GM19397 (cell line): ENCODE measurements around the gene SUMO3.

Experiments used
- ATAC-seq: cut with Tn5 transposase; IDR thresholded peaks from one replicate; pipeline ENCODE4 v1.9.1; 2021; ENCODE audit warnings: mild to moderate bottlenecking, moderate library complexity; ENCODE audit not compliant: unreplicated experiment

Gene SUMO3

DNA sequence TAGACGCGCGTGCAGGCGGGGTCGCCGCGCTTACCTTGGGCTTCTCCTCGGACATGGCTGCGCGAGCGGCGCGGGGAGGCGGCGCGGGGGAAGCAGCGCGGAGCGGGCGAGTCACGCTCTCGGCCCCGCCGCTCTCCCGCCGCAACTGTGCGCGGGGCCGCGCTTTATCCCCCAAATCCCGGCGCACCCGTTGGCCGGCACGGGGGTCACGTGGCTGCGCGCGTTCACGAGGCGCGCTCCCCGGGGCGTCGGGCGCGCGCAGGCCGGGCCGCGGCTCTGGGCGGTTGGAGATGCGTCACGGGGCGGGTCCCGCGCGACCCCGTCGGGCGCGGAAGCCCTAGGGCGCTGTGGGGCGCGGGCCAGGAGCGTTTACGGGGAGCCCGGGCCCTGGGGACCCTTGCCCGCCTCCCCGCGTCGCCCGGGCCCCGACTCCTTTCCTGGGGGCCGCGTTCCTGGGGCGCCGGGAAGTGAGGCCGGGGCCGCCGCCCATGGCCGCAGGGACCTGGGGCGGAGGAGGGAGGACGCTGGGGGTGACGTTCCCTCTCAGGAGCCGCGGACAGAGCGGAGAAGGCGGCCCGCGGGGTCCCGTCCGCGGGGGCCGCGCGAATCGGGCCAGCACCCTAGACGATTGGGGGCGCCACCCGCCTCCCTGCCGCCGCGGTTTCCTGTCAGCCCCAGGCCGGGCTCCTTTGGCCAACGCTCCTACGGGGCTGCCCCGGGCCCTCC is at the start of gene SUMO3:
Gene SUMO3 (minus strand): TSS at position 149 of the 726 bp plus-strand sequence. CDS start 94 bp downstream, at position 55.
- ATAC-seq = peak; percentile 67

DNA sequence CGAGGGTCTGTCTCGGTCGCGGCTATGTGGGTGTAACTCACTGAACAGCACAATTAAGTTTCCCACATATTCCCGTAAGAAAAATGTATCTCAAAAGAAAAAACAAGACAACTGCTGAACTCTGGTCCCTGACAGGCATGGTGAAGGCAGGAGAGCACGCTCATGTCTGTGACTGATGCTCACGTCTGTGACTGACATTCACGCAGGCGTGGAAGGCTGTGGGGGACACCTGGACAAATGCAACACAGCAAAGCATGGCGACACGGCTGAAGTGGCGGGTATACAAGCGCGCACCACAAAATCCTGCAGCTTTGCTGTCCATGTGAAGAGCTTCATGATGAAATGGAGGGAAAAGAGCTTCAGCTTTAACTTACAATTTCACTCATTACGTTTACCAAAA is 49.6 kb upstream of the SUMO3 start:
- ATAC-seq = no peak

DNA sequence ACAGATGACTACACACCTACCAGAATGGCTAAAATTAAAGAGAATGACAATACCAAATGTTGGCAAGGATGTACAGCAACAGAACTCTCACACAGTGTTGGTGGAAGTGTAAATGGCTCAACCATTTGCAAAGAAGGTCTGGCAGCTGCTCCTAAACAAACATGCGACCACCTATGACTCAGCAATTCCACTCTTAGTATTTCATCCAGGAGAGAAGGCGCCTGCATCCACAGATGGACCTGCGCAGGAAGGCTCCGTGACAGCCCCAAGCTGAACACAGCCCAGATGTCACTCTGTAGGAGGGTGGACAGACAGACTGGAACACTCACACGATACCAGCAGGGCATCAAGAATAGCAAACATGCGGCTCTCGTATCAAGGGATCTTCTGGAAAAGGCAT is 48.9 kb upstream of the SUMO3 start:
- no peak for ATAC-seq

DNA sequence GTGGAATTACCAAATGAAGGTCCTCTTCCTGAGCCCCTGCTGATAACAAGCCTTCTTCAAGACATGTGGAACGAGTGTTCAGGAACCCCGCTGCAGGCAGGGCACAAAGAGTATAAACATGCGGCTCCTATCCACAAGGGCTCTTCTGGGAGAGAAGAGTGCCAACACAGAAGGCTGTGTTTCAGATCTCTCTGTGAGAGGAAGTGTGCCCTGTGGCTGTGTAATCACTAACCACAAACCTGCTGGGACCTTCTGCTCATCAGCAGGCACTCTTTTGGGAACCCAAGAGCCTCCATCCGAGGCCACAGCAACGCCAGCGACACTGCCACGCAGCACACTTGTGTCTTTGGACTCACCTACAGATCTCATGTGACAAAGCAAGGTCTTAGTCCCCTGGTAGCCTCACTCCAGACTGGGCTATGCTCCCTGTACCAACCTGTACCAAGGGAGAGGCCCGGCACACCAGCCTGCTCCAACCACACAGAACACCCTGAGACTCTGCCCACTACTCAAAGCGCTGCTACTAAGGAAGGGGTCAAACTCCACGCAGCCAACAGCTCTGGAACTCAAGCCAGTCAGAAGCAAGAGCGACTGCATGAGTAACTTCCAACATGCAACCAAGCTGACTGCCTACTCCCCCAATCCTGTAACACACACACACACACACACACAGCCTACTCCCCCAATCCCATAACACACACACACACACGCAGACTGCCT is 47.9 kb upstream of the SUMO3 start:
- ATAC-seq = no peak

DNA sequence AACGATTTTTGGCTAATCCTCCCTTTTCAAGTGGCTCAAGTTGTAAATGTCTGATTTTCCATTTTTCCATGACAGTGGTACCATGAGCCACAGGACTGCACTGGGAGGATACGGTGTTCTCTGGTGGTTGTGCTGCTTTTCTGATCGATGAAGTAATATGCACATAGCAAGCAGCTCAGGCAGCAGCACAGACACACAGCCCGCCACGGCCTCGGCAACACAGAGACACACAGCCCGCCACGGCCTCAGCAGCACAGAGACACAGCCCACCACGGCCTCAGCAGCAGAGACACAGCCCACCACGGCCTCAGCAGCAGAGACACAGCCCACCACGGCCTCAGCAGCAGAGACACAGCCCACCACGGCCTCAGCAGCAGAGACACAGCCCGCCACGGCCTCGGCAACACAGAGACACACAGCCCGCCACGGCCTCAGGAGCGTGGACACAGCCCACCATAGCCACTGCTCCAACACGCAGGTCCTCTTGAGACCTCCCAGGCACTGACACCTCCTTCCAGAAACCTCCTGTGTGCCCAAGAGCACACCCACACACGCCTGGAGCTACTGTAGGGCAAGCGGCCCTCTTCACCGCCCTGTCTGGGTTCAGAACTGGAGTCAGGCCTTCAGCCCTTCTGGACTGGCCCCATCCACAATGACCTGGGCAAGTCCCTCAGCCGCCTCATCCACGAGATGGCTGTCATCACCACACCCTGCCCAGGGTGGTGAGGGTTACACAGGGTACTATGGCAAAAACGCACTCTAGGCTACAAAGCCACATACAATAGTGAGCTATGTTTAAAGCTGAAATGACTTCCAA is 45.2 kb upstream of the SUMO3 start:
- no peak for ATAC-seq

DNA sequence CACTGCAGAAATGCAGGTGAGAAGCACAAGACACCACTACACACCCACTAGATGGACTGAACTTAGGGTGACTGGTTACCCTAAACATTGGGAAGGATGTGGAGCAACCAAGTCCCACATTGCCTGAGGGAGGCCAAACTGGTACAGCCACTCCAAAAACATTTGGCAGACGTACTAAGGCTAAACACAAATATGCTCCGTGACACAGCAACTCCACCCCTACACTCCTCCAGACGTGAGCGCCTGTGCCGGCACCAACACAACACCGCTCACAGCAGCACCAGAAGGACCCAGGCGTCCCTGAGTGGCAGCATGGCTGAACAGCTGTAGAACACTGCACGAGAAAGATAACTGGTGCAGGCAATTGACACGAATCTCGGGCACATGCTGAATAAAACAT is 40.9 kb upstream of the SUMO3 start:
- ATAC-seq = no peak

DNA sequence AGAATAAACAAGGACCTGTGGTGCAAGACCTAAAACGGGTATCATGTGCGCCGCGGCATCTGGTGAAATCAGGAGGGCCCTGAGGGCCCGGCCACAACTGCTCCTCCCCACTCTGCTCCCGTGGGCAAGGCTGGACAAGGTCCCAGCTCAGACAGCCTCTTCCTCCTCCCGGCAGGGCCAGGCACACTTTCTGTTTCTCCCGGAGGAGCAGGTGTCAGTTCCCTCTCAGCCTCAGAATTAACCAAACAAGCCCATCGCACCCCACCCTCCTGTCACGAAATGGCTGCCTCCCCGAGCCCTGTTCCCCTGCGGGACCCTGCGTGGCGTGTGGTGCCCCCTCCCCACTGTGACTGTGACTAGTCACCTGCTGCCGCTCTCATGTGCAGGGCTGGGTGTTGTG is 40.4 kb upstream of the SUMO3 start:
- no peak for ATAC-seq

DNA sequence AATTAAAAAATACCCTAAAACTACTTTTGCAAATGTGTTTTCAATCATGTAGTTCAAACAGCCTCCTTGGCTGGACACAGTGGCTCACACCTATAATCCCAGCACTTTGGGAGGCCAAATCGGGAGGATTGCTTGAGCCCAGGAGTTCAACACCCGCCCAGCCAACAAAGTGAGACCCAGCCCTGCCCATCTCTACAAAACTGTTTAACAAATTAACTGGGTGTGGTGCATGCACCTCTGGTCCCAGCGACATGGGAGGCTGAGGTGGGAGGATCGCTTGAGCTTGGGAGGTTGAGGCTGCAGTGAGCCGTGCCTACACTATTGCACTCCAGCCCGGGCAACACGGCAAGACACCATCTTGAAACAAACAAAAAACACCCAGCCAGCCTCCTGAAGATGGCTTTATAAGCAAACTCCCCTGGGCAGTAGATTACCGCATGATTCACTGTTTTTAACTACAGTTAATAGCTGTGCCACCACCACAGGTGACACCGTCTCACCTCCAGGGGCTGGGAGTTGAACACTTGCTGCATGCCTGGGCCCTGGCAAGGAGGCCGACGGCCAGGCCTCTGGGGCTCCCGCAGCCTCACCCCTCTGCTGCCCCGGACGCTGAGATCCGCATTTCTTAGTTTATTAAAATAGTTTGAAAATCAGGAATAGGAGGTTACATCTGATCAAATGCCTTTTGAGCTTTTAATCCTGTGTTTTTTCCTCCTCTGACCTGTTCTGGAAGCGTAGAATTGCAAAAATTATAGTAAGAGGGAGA is 39.4 kb upstream of the SUMO3 start:
- ATAC-seq = no peak

DNA sequence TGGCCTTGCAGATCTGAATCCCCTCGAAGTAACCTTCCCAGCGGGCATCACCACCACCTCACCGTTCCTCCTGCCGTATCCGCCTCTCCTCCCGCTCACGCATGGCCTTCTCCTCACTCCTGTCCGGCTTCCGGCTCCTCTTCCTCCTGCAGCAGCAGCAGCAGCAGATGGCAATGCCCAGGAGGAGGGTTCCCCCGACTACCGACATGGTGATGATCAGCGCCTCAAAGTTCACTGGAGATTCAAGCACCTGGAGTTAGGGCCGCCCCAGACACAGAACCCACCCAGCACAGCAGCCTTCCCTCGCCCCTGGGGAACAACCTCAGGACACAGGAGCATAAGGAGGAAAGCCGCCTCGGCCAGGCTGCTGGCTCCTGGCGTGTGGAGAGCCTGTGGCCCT is 38.3 kb upstream of the SUMO3 start:
- no peak for ATAC-seq

DNA sequence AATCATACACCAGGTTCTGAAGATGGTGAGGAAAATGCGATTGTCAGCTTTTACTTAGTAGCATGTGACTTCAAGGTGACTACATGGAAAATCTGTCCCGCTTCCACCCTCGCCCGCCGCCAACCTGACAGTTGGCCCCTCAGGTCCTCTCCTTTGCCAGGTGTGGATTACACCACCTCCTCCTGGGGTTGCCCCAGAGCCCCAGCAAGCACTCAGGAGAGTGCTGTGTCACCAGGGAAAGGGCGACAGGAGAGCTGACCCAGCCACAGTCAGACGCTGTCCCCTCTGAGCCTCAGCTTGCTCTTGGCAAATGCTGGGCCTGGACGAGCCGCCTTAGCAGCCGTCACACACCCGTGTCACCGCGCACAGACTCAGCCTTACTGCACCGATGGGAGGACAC is 37.7 kb upstream of the SUMO3 start:
- ATAC-seq = no peak

DNA sequence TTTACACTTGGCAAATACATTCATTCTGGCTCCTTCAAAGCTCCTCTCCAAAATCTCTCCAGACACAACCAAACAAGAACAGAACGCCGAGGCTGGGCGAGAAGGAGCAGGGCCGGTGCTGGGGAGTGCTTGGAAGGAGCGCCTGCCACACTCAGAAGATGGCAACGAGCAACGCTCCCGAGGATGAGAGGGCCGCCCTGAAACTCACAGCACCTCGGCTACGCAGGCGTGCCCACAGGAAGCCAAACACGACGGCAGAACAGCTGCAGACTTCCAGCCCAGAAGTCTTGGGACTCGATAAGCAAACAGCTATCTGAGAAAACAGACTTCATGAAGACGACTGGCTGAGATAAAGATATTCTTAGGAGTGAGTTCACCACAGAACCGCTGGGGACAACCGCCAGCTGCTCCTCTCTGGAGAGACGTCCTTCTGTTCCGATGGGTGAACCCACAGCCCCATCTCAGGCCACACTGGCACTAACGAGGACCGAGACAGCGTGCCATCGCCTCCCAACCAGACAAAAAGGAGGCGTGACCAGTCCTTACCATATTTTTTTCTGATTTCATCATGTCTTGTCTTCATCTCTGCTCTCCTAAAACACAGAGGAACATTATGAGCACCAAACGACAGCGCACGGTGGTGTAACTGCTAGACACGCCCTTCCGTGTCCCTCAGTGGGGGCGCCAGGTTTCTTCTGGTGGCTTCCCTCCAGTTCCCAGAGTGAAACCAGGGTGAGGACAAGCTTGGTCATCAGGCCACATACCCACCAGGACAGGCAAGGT is 37.0 kb upstream of the SUMO3 start:
- no peak for ATAC-seq

DNA sequence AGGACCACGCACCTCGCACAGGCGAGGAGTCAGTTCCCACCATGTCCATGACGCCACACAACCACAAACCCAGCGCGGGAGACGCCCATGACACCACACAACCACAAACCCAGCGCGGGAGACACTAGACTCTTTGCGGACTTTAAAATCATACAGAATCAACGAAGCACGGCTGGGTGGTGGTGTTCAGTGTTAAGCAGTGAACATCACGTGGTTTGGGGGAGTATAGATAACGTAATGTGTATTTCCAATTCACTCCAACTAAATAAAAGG is 36.5 kb upstream of the SUMO3 start:
- no peak for ATAC-seq

DNA sequence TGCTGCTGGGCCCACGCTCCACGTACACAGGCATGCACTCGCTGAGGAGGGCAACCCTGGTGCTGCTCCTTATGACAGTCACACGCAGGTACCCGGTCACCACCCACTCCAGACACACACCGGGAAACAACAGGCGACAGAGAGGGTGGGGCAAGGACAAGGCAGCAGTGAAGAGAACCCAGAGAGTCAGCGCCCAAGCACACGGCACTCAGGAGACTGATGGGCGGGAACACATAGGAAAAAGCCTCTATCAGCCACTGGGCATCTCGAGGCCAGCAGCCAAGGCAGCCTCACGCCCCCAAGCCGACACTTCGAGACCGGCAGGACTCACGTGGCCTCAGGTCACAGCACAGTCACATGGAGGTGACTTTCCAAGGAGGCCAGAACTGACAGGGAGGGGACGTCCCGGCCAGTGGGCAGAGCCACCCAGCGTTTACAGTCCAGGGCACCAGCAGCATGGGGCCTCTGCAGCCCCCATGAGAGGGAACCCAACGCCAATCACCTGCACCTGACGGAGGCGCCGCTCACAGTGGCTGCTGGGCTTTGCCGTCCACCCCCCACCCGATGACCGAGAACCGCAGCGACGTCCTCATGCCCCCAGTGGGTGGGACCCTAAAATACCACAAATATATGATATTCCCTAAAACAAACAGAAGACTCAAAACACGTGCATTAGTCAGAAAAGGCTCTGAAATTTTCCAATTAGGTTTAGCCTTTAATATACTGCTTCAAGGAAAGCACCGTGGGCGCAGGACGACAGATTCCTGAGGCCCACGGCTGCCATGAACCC is 35.9 kb upstream of the SUMO3 start:
- no peak for ATAC-seq

DNA sequence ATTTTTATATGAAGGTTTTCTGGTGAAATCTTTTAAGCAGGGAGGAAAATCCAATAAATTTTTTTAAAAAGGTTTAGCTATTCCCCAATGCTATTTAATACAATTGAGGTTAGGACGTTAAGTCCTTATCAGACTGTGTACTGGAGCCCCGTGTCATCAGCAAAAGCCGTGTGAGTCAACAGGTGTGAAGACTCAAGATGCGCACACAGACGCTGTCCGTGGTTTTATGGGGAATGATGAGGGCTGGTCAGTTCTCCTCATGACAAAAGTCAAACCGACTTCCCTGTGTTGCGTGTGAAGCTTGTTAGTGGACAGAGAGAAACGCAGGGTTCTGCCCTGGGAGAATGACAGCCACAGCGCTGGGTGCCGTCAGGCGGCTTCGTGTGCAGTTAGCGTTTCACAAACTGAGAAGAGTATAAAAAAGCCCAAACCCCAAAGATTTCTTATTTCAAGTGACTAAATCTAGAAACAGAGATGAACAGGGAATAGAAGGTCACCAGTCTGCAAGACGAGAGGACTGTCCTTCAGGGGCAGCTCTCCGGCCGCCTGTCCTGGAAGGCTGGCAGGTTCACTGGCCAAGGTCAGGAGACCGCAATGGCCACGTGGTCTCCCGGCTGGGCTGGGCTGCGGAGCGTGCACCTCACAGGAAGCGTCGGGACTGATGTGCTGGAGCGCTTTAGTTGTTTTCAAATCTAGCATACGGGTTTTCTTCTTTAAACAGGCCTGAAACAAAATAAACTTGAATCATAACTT is 33.2 kb upstream of the SUMO3 start:
- ATAC-seq = no peak

DNA sequence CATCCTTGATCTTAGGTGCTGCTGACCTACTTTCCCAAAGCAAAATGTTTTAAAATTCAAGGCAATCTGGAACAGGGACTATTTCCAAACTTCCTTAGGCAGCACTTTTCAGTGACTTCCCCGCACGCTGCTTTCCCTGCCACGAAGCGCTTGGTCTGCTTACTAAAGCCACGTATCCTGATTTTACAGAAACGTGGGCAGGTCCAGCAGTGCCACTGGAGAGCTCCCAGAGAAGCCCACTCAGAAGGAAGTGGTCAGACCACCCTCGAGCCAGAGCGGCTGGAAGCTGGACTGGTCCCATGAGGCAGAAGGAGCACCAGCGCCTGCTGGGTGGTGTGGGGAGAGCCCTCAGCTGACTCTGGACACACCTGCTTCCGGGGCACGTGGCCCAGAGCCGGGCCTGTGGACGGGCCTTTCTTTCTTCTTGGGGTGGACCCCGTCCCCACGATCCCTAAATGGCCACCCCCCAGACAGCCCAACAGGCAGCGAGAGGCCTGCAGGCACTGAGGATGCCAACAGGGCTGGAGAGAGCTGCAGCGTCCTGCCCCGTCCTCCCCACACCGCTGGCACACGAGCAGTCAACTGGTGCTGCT is 32.4 kb upstream of the SUMO3 start:
- no peak for ATAC-seq

DNA sequence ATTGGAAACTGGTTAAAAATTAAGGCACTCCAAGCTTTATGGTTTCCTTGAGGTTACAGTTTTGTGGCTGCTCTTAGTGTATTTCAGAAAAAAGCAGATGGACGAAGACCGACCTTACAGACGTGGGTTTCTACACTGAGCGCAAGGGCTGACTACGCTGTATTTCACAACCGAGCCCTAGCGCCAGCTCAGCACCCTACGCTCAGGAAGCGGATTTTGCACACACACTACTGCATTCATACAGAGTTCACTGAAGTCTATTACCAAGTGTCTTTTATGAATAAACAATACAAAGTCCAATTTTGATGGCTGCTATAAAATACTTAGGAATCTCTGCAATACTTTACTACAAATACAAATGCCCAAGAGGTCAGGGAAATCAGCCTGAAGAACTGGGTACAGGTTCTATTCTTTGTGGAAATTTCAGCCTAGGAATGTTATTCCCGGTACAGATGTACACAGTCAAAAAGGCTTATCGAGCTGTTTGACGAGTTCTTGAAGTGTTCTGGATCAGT is 31.8 kb upstream of the SUMO3 start:
- ATAC-seq = no peak

DNA sequence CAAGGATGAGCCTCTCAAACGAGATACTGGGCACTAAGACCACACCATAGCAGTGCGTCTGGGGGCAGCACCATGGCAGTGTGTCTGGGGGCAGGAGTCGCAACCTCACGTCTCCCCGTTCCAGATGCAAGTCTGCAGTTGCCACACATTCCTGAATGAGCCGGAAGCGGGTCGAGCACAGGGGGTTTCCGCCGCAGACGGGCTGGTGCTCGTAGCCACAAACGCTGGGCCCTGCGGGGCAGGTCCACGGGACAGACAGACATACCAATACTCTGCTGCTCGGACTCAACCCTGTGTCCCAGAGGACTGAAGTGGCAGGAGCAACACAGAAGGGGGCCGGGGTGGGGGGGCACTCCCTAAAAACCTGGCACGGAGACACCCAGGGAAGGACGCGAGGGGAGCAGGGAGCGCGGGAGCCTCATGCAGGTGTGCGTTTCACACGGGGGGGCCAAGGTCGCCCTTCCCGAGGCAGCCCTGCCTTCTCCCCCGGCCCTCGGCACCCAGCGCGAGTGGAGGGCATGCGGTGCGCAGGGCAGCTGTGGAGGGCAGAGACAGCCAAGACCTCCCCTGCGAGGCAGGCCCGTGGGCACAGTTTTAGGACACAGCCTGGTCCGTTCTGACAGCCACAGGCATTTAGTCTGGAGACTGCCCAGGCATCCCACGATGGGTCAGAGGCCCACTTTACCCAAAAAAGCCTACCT is 31.1 kb upstream of the SUMO3 start:
- ATAC-seq = no peak
